Stimulated activated CD4-positive, alpha-beta T cell treated with anti-CD3 and anti-CD28 coated beads, Interleukin-4, amount 100 ng/mL, for 24 hours (primary cell): Measurements from ENCODE around the gene RBM38.

Source experiments
- DNase-seq: peaks from one replicate; pipeline ENCODE4 v3.0.0-alpha.2; 2020

The RBM38 gene

GRCh38 chr20:57457243-57458095 is 66.3 kb downstream of the RBM38 start:
- no peak for DNase-seq

- DNase-seq, result no peak
Measured at GRCh38 chr20:57458400-57459160, 67.4 kb downstream of the RBM38 start.
